H1 (cell line): ENCODE measurements around the gene CDK19. TPM values are rescaled to one million over a fixed set of nuclear protein-coding genes. Genes with fewer than 3 reads are reported as not detected.

Experiments
- CTCF ChIA-PET: fragments of 300-600 bp; sonication (Branson Sonifier 250); formaldehyde crosslinking; loops from one replicate; lab custom pipeline; 2021; ENCODE audit not compliant: partially characterized antibody; lab: Charles Lee
- POLR2A ChIA-PET: fragments of 300-600 bp; sonication (Branson Sonifier 250); formaldehyde crosslinking; loops from one replicate; lab custom pipeline; 2021; ENCODE audit warnings: inconsistent platforms; ENCODE audit not compliant: partially characterized antibody; lab: Charles Lee
- DNase-seq, 2 experiments: peaks; one replicate each; pipeline versions ENCODE4 v3.0.0 to v3.0.0-alpha.2; 2010 to 2022; ENCODE audit warnings: low spot score in 2 of 2, low read depth in 1 of 2, mixed read lengths in 1 of 2
- FAIRE-seq: peaks from 2 replicates; lab custom pipeline; 2011; peaks lifted over from hg19 to GRCh38; lab: Jason Lieb, UNC
- H2AFZ ChIP-seq: 2 replicates; pipeline ENCODE4 v1.8.1; 2012; ENCODE audit warnings: low read length, inconsistent platforms
- H2AK5ac ChIP-seq: 2 replicates; pipeline ENCODE4 v1.6.1; 2013; ENCODE audit warnings: low read depth, low read length
- H2BK120ac ChIP-seq: replicated peaks from 2 replicates; pipeline ENCODE3; 2013; ENCODE audit warnings: low read depth, low read length, inconsistent platforms
- H2BK12ac ChIP-seq: 2 replicates; pipeline ENCODE4 v1.6.1; 2013; ENCODE audit warnings: low read depth, low read length
- H2BK15ac ChIP-seq: 2 replicates; pipeline ENCODE4 v1.6.1; 2013; ENCODE audit warnings: low read length
- H2BK20ac ChIP-seq: 2 replicates; pipeline ENCODE4 v1.6.1; 2013; ENCODE audit warnings: low read length
- H2BK5ac ChIP-seq: 2 replicates; pipeline ENCODE4 v1.6.1; 2013; ENCODE audit warnings: low read depth, low read length
- H3K14ac ChIP-seq: 2 replicates; pipeline ENCODE4 v1.6.1; 2013; ENCODE audit warnings: inconsistent platforms; ENCODE audit not compliant: insufficient read length
- H3K18ac ChIP-seq: 2 replicates; pipeline ENCODE4 v1.6.1; 2013; ENCODE audit warnings: low read length; ENCODE audit errors: extremely low read depth
- H3K23ac ChIP-seq: 2 replicates; pipeline ENCODE4 v1.6.1; 2013; ENCODE audit warnings: inconsistent platforms; ENCODE audit not compliant: insufficient read length
- H3K23me2 ChIP-seq: 2 replicates; pipeline ENCODE4 v1.6.1; 2013; ENCODE audit warnings: low read depth, low read length
- H3K27ac ChIP-seq: 2 replicates; pipeline ENCODE4 v1.6.1; 2011; ENCODE audit warnings: low read depth, low read length, inconsistent platforms
- H3K27me3 ChIP-seq, 4 experiments: replicated peaks in 1 of 4; 1 replicate in 1 of 4; 2 replicates in 3 of 4; pipeline versions ENCODE4 v1.6.1 to v1.8.1; 2011 to 2013; ENCODE audit warnings: low read length in 3 of 4, mild to moderate bottlenecking in 3 of 4, inconsistent platforms in 2 of 4, mixed read lengths in 2 of 4, moderate library complexity in 1 of 4; ENCODE audit not compliant: control insufficient read depth in 3 of 4, insufficient read depth in 3 of 4; ENCODE audit errors: extremely low read depth in 1 of 4
- H3K36me3 ChIP-seq, 4 experiments: 2 replicates each; pipeline versions ENCODE4 v1.6.1 to v1.8.1; 2011 to 2013; ENCODE audit warnings: mild to moderate bottlenecking in 4 of 4, low read length in 3 of 4, moderate library complexity in 2 of 4, control low read depth in 1 of 4, inconsistent platforms in 1 of 4; ENCODE audit not compliant: insufficient read depth in 4 of 4, control insufficient read depth in 2 of 4
- H3K4ac ChIP-seq: replicated peaks from 2 replicates; pipeline ENCODE3; 2013; ENCODE audit warnings: low read length, low read depth, mixed read lengths, inconsistent platforms; ENCODE audit not compliant: insufficient read length
- H3K4me1 ChIP-seq, 4 experiments: replicated peaks in 1 of 4; 1 replicate in 1 of 4; 2 replicates in 3 of 4; pipeline versions ENCODE4 v1.6.1 to v1.8.1; 2011 to 2013; ENCODE audit warnings: low read length in 3 of 4, inconsistent platforms in 2 of 4, mixed read lengths in 1 of 4; ENCODE audit not compliant: insufficient read depth in 4 of 4, control insufficient read depth in 3 of 4
- H3K4me2 ChIP-seq, 2 experiments: 2 replicates each; pipeline versions ENCODE4 v1.6.1 to v1.8.1; 2011 to 2013; ENCODE audit warnings: low read depth in 2 of 2, low read length in 2 of 2, control low read depth in 1 of 2, inconsistent platforms in 1 of 2, mild to moderate bottlenecking in 1 of 2; ENCODE audit not compliant: insufficient read depth in 1 of 2
- H3K4me3 ChIP-seq, 4 experiments: fragments of 200-600, 300-600 bp in 1 of 4; sonication (generic), shearing (Covaris generic), sonication (Bioruptor Twin) in 1 of 4; 2 replicates each; pipeline versions ENCODE4 v1.5.1 to v1.8.1; 2011 to 2016; ENCODE audit warnings: low read length in 4 of 4, low read depth in 3 of 4, control low read depth in 2 of 4, inconsistent platforms in 2 of 4, mild to moderate bottlenecking in 2 of 4, mixed read lengths in 1 of 4, moderate library complexity in 1 of 4; ENCODE audit not compliant: insufficient read depth in 2 of 4; ENCODE audit errors: extremely low read depth in 1 of 4
- H3K56ac ChIP-seq: replicated peaks from 2 replicates; pipeline ENCODE3; 2013; ENCODE audit warnings: low read depth, mild to moderate bottlenecking, mixed read lengths, low read length, inconsistent platforms; ENCODE audit not compliant: insufficient read length
- H3K79me1 ChIP-seq: 2 replicates; pipeline ENCODE4 v1.6.1; 2013; ENCODE audit warnings: low read depth, low read length, control low read depth
- H3K79me2 ChIP-seq, 2 experiments: 2 replicates each; pipeline versions ENCODE4 v1.6.1 to v1.8.1; 2012 to 2013; ENCODE audit warnings: low read length in 2 of 2, mild to moderate bottlenecking in 2 of 2, inconsistent platforms in 1 of 2; ENCODE audit not compliant: insufficient read depth in 2 of 2, control insufficient read depth in 1 of 2
- H3K9ac ChIP-seq, 4 experiments: replicated peaks in 1 of 4; 1 replicate in 1 of 4; 2 replicates in 3 of 4; pipeline versions ENCODE4 v1.6.1 to v1.8.1; 2011 to 2013; ENCODE audit warnings: low read depth in 3 of 4, low read length in 3 of 4, control low read depth in 2 of 4, mild to moderate bottlenecking in 2 of 4, moderate library complexity in 2 of 4, inconsistent platforms in 1 of 4; ENCODE audit errors: extremely low read depth in 1 of 4
- H3K9me3 ChIP-seq, 2 experiments: 2 replicates each; pipeline versions ENCODE4 v1.6.1 to v1.8.1; 2012 to 2013; ENCODE audit warnings: mild to moderate bottlenecking in 2 of 2, moderate library complexity in 2 of 2, control low read depth in 1 of 2, inconsistent platforms in 1 of 2, low read depth in 1 of 2, low read length in 1 of 2, mixed read lengths in 1 of 2; ENCODE audit not compliant: insufficient read depth in 2 of 2
- H4K20me1 ChIP-seq, 2 experiments: replicated peaks in 1 of 2; 2 replicates each; pipeline versions ENCODE3 to v1.8.1; 2011 to 2013; ENCODE audit warnings: inconsistent platforms in 2 of 2, low read length in 2 of 2, mild to moderate bottlenecking in 1 of 2; ENCODE audit not compliant: insufficient read depth in 2 of 2, control insufficient read depth in 1 of 2
- H4K5ac ChIP-seq: 2 replicates; pipeline ENCODE4 v1.6.1; 2013; ENCODE audit warnings: low read length, low read depth, mixed read lengths, inconsistent platforms; ENCODE audit not compliant: insufficient read length
- H4K8ac ChIP-seq: 2 replicates; pipeline ENCODE4 v1.8.0; 2013; ENCODE audit warnings: mild to moderate bottlenecking, moderate library complexity, low read length, inconsistent platforms; ENCODE audit not compliant: insufficient read depth; ENCODE audit errors: extremely low read depth
- H4K91ac ChIP-seq: replicated peaks from 2 replicates; pipeline ENCODE3; 2013; ENCODE audit warnings: low read length, mixed read lengths, inconsistent platforms; ENCODE audit not compliant: insufficient read length
- ASH2L ChIP-seq: fragments of 200-600, 300-600 bp; sonication (generic); IDR thresholded peaks from one replicate; pipeline ENCODE4 v1.7.1; 2017; ENCODE audit warnings: low read length
- ATF3 ChIP-seq: IDR thresholded peaks from 2 replicates; pipeline ENCODE4 v1.6.1; 2011; ENCODE audit warnings: low read depth, mild to moderate bottlenecking, low read length; ENCODE audit not compliant: insufficient read depth
- E2F6 ChIP-seq: IDR thresholded peaks from 2 replicates; pipeline ENCODE4 v1.6.1; 2012; ENCODE audit warnings: inconsistent platforms
- HDAC2 ChIP-seq, 2 experiments: fragments of 300-600 bp in 1 of 2; sonication (generic) in 1 of 2; IDR thresholded peaks; 2 replicates each; pipeline ENCODE4 v1.6.1; 2011 to 2012; ENCODE audit warnings: low read depth in 2 of 2, low read length in 2 of 2, mild to moderate bottlenecking in 2 of 2, moderate library complexity in 2 of 2, borderline replicate concordance in 1 of 2, inconsistent platforms in 1 of 2
- MAFK ChIP-seq: IDR thresholded peaks from 2 replicates; pipeline ENCODE4 v1.6.1; 2012; ENCODE audit warnings: low read depth, mild to moderate bottlenecking, improper control_type of control experiment, low read length
- SIX5 ChIP-seq: IDR thresholded peaks from 2 replicates; pipeline ENCODE4 v1.6.1; 2011; ENCODE audit warnings: mild to moderate bottlenecking, low read depth, low read length
- SUZ12 ChIP-seq: fragments of 200-600 bp; sonication (generic); IDR thresholded peaks from 2 replicates; pipeline ENCODE4 v1.6.1; 2012; ENCODE audit warnings: mild to moderate bottlenecking, inconsistent platforms, low read length, moderate library complexity, mixed read lengths
- TBP ChIP-seq: IDR thresholded peaks from 2 replicates; pipeline ENCODE4 v1.6.1; 2011; ENCODE audit warnings: low read depth, low read length, improper control_type of control experiment
- TEAD4 ChIP-seq: IDR thresholded peaks from 2 replicates; pipeline ENCODE4 v1.6.1; 2012; ENCODE audit warnings: low read depth, low read length, inconsistent platforms, mixed read lengths
- YY1 ChIP-seq: IDR thresholded peaks from 2 replicates; pipeline ENCODE4 v1.6.1; 2011; ENCODE audit warnings: low read depth, mild to moderate bottlenecking, low read length
- ZNF274 ChIP-seq: IDR thresholded peaks from 2 replicates; pipeline ENCODE4 v1.7.0; 2012; ENCODE audit warnings: low read length, borderline replicate concordance; ENCODE audit errors: extremely low read depth
- WGBS, 2 experiments: shearing (Covaris generic) in 1 of 2; methylation state at CpG; one replicate each; pipeline versions ENCODE4 v1.1.6 to v1.1.7; 2013 to 2015; ENCODE audit warnings: low lambda C conversion rate in 2 of 2, mixed read lengths in 2 of 2, inconsistent platforms in 1 of 2, low coverage in 1 of 2, missing lambda C conversion rate in 1 of 2; ENCODE audit not compliant: insufficient replicate concordance in 2 of 2, insufficient coverage in 1 of 2, insufficient read length in 1 of 2; ENCODE audit errors: extremely low coverage in 1 of 2, missing lambda C conversion rate in 1 of 2; 5-methylcytosine and 5-hydroxymethylcytosine counted together
- polyA plus RNA-seq, 7 experiments: library from polyadenylated mRNA; depleted of rRNA in 3 of 7; stranded (reverse) in 5 of 7; unstranded in 2 of 7; fragments of >200 nt in 5 of 7; fragments of 200-250 nt in 2 of 7; gene quantifications; 1 replicate in 5 of 7; 2 replicates in 1 of 7; 4 replicates in 1 of 7; pipeline versions ENCODE4 v1.2.1 to v1.2.3, GENCODE V29; 2011 to 2013; ENCODE audit warnings: missing spikeins in 2 of 7, mixed read lengths in 2 of 7
- total RNA-seq: library from RNA; stranded (reverse); fragmentation: NEBNext Ultra II Directional; extraction: Animal tissue kit (Norgen Biotek cat#: 25700); gene quantifications from 2 replicates; pipeline ENCODE4 v1.2.1, GENCODE V29; 2021

Gene CDK19
- total and polyA plus RNA-seq, 2 of the 8 experiments (the other 6 are each of a cell fraction or from before 2014, with no cell fraction given): 4.9 to 12.6 TPM

GRCh38 chr6:110567957-110568696, 247.1 kb downstream of the CDK19 start:
- no peak overlapping the region for H3K9ac ChIP-seq
- H2AFZ ChIP-seq: no peak overlapping the region
- no peak overlapping the region for H2BK5ac ChIP-seq
- no peaks in the 10 kb centered on the region for H3K79me2 ChIP-seq
- H2BK20ac ChIP-seq: no peak overlapping the region
- H4K5ac ChIP-seq: no peak overlapping the region
- no peaks in the 10 kb centered on the region for H3K27me3 ChIP-seq
- ChIA-PET POLR2A (interaction anchor here (1.0 to 1.4 kb wide), 2 partner anchors 14 to 391 kb away, joined by 3 read pairs; partner anchors contain the start of gene GTF3C6), CTCF (interaction anchor here (1.4 kb wide), 1 partner anchor 15 kb away, joined by 5 read pairs; no protein-coding TSS in a partner anchor)
- no peak overlapping the region for H2BK12ac ChIP-seq
- H4K20me1 ChIP-seq: no peaks in the 10 kb centered on the region
- H3K14ac ChIP-seq: no peak overlapping the region
- DNase-seq (no peak), FAIRE-seq (no peak)
- H4K8ac ChIP-seq: no peak overlapping the region
- no peak overlapping the region for H2BK120ac ChIP-seq
- H3K18ac ChIP-seq: no peak overlapping the region
- 82% methylated on average over 7 of the region's 7 CpGs; no CpG with 5 or more reads in 1 of the 2 experiments for WGBS, 2 experiments
- no peak overlapping the region for H3K4me3 ChIP-seq
- peaks cover 0 to 3% (median 0%) of the 10 kb centered on the region in 4 experiments; a peak in 2 of 7 replicates for H3K4me1 ChIP-seq
- H3K23ac ChIP-seq: no peak overlapping the region
- H3K4me2 ChIP-seq: no peak overlapping the region
- no peak overlapping the region for H3K27ac ChIP-seq
- no peak overlapping the region for H3K56ac ChIP-seq
- H2AK5ac ChIP-seq: no peak overlapping the region; the same call in 1 of the 2 replicates
- H3K36me3 ChIP-seq: no peaks in the 10 kb centered on the region
- H3K4ac ChIP-seq: no peak overlapping the region
- no peaks in the 10 kb centered on the region for H3K23me2 ChIP-seq
- no peak overlapping the region for H4K91ac ChIP-seq
- no peaks in the 10 kb centered on the region for H3K79me1 ChIP-seq
- no peak overlapping the region for H2BK15ac ChIP-seq
- H3K9me3 ChIP-seq: no peaks in the 10 kb centered on the region
- TF ChIP-seq TBP (no peak), ASH2L (no peak), E2F6 (no peak), ATF3 (no peak), MAFK (no peak), TEAD4 (no peak), HDAC2 (IDR thresholded peaks at IDR 0.05; ENCODE audit: borderline replicate concordance in 1 of 2, low read depth in 2 of 2, low read length in 2 of 2) (no peak), SIX5 (no peak), SUZ12 (no peak), ZNF274 (no peak), YY1 (no peak)
